Stimulated activated naive CD8-positive, alpha-beta T cell treated with anti-CD3 and anti-CD28 coated beads, Interleukin-15, Interleukin-2, amounts not matched to agents 100 ng/mL and 50 ng/mL, for 24 hours (primary cell): ENCODE measurements around the gene TAS2R50.
"Not testable (repeated sequence)": the region's sequence is repeated elsewhere in the genome, so short reads cannot be mapped to it uniquely, and the experiment has no call there.

ENCODE experiments used
- H3K27ac Mint-ChIP-seq: one replicate; pipeline ENCODE4 v1.8.0; 2021; ENCODE audit warnings: mild to moderate bottlenecking, mixed read lengths
- H3K27me3 Mint-ChIP-seq: one replicate; pipeline ENCODE4 v1.8.0; 2021; ENCODE audit warnings: mixed read lengths
- H3K36me3 Mint-ChIP-seq: one replicate; pipeline ENCODE4 v1.8.0; 2021; ENCODE audit warnings: low read depth, mixed read lengths
- H3K4me1 Mint-ChIP-seq: one replicate; pipeline ENCODE4 v1.8.0; 2021; ENCODE audit warnings: low read depth, mixed read lengths
- H3K4me3 Mint-ChIP-seq: one replicate; pipeline ENCODE4 v1.8.0; 2021; ENCODE audit warnings: mild to moderate bottlenecking, mixed read lengths
- H3K9me3 Mint-ChIP-seq: one replicate; pipeline ENCODE4 v1.8.0; 2021; ENCODE audit warnings: mixed read lengths

Gene TAS2R50

GRCh38 chr12:10986812-10987211, at the start of gene TAS2R50:
TAS2R50 (minus strand) TSS chr12:10986912; CDS start chr12:10986860, 52 bp downstream.
- H3K36me3 Mint-ChIP-seq: peaks cover 16% of the 10 kb centered on the region
- H3K9me3 Mint-ChIP-seq: peaks cover 12% of the 10 kb centered on the region
- peaks cover 33% of the 10 kb centered on the region for H3K4me1 Mint-ChIP-seq
- no peaks in the 10 kb centered on the region for H3K27me3 Mint-ChIP-seq
- no peak within 1 kb of the TSS for H3K27ac Mint-ChIP-seq
- H3K4me3 Mint-ChIP-seq: no peak within 1 kb of the TSS

- H3K4me3 Mint-ChIP-seq, H3K9me3 Mint-ChIP-seq, H3K27ac Mint-ChIP-seq, H3K27me3 Mint-ChIP-seq, H3K4me1 Mint-ChIP-seq: not testable (repeated sequence)
- peaks cover 47% of the 10 kb centered on the region for H3K36me3 Mint-ChIP-seq
Measured at GRCh38 chr12:11033959-11034358, 47.2 kb upstream of the TAS2R50 start.

- peaks cover 53% of the 10 kb centered on the region for H3K36me3 Mint-ChIP-seq
Measured at GRCh38 chr12:11031307-11031706, 44.6 kb upstream of the TAS2R50 start, which contains the start of gene TAS2R31. TAS2R31 (minus strand) TSS chr12:11031407; CDS start chr12:11031335, 72 bp downstream.

GRCh38 chr12:11026118-11026517, 39.4 kb upstream of the TAS2R50 start:
- no peaks in the 10 kb centered on the region for H3K27me3 Mint-ChIP-seq
- H3K4me1 Mint-ChIP-seq: peaks cover 7% of the 10 kb centered on the region
- peaks cover 8% of the 10 kb centered on the region for H3K9me3 Mint-ChIP-seq
- peaks cover 56% of the 10 kb centered on the region for H3K36me3 Mint-ChIP-seq
- H3K4me3 Mint-ChIP-seq: no peak overlapping the region
- no peak overlapping the region for H3K27ac Mint-ChIP-seq

More at GRCh38 chr12:11031307-11031706, 44.6 kb upstream of the TAS2R50 start, which contains the start of gene TAS2R31:
- no peaks in the 10 kb centered on the region for H3K27me3 Mint-ChIP-seq
- no peak within 1 kb of the TSS for H3K4me3 Mint-ChIP-seq
- H3K9me3 Mint-ChIP-seq: no peaks in the 10 kb centered on the region
- no peak within 1 kb of the TSS for H3K27ac Mint-ChIP-seq
- H3K4me1 Mint-ChIP-seq: peaks cover 7% of the 10 kb centered on the region

GRCh38 chr12:11023387-11023786, 36.7 kb upstream of the TAS2R50 start:
- H3K4me3 Mint-ChIP-seq: no peak overlapping the region
- H3K27me3 Mint-ChIP-seq: no peaks in the 10 kb centered on the region
- H3K36me3 Mint-ChIP-seq: peaks cover 42% of the 10 kb centered on the region
- H3K9me3 Mint-ChIP-seq: peaks cover 8% of the 10 kb centered on the region
- H3K4me1 Mint-ChIP-seq: peaks cover 7% of the 10 kb centered on the region
- no peak overlapping the region for H3K27ac Mint-ChIP-seq

GRCh38 chr12:11022520-11022919, 35.8 kb upstream of the TAS2R50 start, which contains the start of gene TAS2R19:
TAS2R19 (minus strand) TSS chr12:11022620; CDS start chr12:11022571, 49 bp downstream.
- H3K27ac Mint-ChIP-seq: no peak within 1 kb of the TSS
- H3K36me3 Mint-ChIP-seq: peaks cover 36% of the 10 kb centered on the region

GRCh38 chr12:11016937-11017336, 30.2 kb upstream of the TAS2R50 start:
- Mint-ChIP-seq H3K36me3 (peaks cover 29% of the 10 kb centered on the region), H3K4me3 (no peak overlapping the region), H3K27me3 (no peaks in the 10 kb centered on the region), H3K4me1 (peaks cover 16% of the 10 kb centered on the region), H3K9me3 (no peaks in the 10 kb centered on the region), H3K27ac (no peak overlapping the region)

More at GRCh38 chr12:11022520-11022919, 35.8 kb upstream of the TAS2R50 start, which contains the start of gene TAS2R19:
- peaks cover 7% of the 10 kb centered on the region for H3K4me1 Mint-ChIP-seq
- peaks cover 8% of the 10 kb centered on the region for H3K9me3 Mint-ChIP-seq
- H3K27me3 Mint-ChIP-seq: no peaks in the 10 kb centered on the region
- no peak within 1 kb of the TSS for H3K4me3 Mint-ChIP-seq

GRCh38 chr12:11015775-11016430, 29.2 kb upstream of the TAS2R50 start:
- peaks cover 24% of the 10 kb centered on the region for H3K36me3 Mint-ChIP-seq
- no peak overlapping the region for H3K4me3 Mint-ChIP-seq
- peaks cover 11% of the 10 kb centered on the region for H3K4me1 Mint-ChIP-seq

GRCh38 chr12:11014234-11014633, 27.5 kb upstream of the TAS2R50 start:
- H3K27me3 Mint-ChIP-seq: no peaks in the 10 kb centered on the region
- no peak overlapping the region for H3K27ac Mint-ChIP-seq
- H3K4me3 Mint-ChIP-seq: no peak overlapping the region
- H3K9me3 Mint-ChIP-seq: no peaks in the 10 kb centered on the region
- H3K4me1 Mint-ChIP-seq: peaks cover 11% of the 10 kb centered on the region
- H3K36me3 Mint-ChIP-seq: peaks cover 29% of the 10 kb centered on the region

More at GRCh38 chr12:11015775-11016430, 29.2 kb upstream of the TAS2R50 start:
- Mint-ChIP-seq H3K27ac (no peak overlapping the region), H3K27me3 (no peaks in the 10 kb centered on the region), H3K9me3 (no peaks in the 10 kb centered on the region)

- Mint-ChIP-seq H3K4me1 (no peaks in the 10 kb centered on the region), H3K27ac (no peak overlapping the region), H3K9me3 (no peaks in the 10 kb centered on the region), H3K4me3 (no peak overlapping the region), H3K27me3 (no peaks in the 10 kb centered on the region), H3K36me3 (peaks cover 14% of the 10 kb centered on the region)
Measured at GRCh38 chr12:11007608-11008007, 20.9 kb upstream of the TAS2R50 start.

- Mint-ChIP-seq H3K36me3 (peaks cover 41% of the 10 kb centered on the region), H3K4me3 (no peak within 1 kb of the TSS), H3K27ac (no peak within 1 kb of the TSS), H3K4me1 (no peaks in the 10 kb centered on the region), H3K27me3 (no peaks in the 10 kb centered on the region), H3K9me3 (no peaks in the 10 kb centered on the region)
Measured at GRCh38 chr12:10998204-10998603, 11.5 kb upstream of the TAS2R50 start, which contains the start of gene TAS2R20. TAS2R20 (minus strand) TSS chr12:10998304; CDS start chr12:10997875, 429 bp downstream.

GRCh38 chr12:10994307-10994706, 7.6 kb upstream of the TAS2R50 start:
- Mint-ChIP-seq H3K36me3 (peaks cover 51% of the 10 kb centered on the region), H3K27ac (no peak overlapping the region), H3K4me3 (no peak overlapping the region), H3K27me3 (no peaks in the 10 kb centered on the region), H3K9me3 (peaks cover 12% of the 10 kb centered on the region), H3K4me1 (peaks cover 5% of the 10 kb centered on the region)

- peaks cover 13% of the 10 kb centered on the region for H3K4me1 Mint-ChIP-seq
- no peak overlapping the region for H3K4me3 Mint-ChIP-seq
- H3K9me3 Mint-ChIP-seq: peaks cover 12% of the 10 kb centered on the region
- H3K27me3 Mint-ChIP-seq: no peaks in the 10 kb centered on the region
- peaks cover 28% of the 10 kb centered on the region for H3K36me3 Mint-ChIP-seq
- no peak overlapping the region for H3K27ac Mint-ChIP-seq
Measured at GRCh38 chr12:10989107-10989506, 2.4 kb upstream of the TAS2R50 start.

GRCh38 chr12:10982244-10982643, 4.5 kb downstream of the TAS2R50 start:
- no peak overlapping the region for H3K27ac Mint-ChIP-seq
- H3K36me3 Mint-ChIP-seq: peaks cover 9% of the 10 kb centered on the region
- H3K27me3 Mint-ChIP-seq: peaks cover 4% of the 10 kb centered on the region
- no peaks in the 10 kb centered on the region for H3K9me3 Mint-ChIP-seq
- peaks cover 29% of the 10 kb centered on the region for H3K4me1 Mint-ChIP-seq
- H3K4me3 Mint-ChIP-seq: no peak overlapping the region

- H3K27ac Mint-ChIP-seq: no peak overlapping the region
- H3K4me1 Mint-ChIP-seq: no peaks in the 10 kb centered on the region
- H3K27me3 Mint-ChIP-seq: peaks cover 4% of the 10 kb centered on the region
- peaks cover 17% of the 10 kb centered on the region for H3K36me3 Mint-ChIP-seq
- H3K9me3 Mint-ChIP-seq: no peaks in the 10 kb centered on the region
- no peak overlapping the region for H3K4me3 Mint-ChIP-seq
Measured at GRCh38 chr12:10974965-10975364, 11.7 kb downstream of the TAS2R50 start.
